ENCODE measurements around the gene ADAMTSL1. TPM values are rescaled to one million over a fixed set of nuclear protein-coding genes. Genes with fewer than 3 reads are reported as not detected.

Gene ADAMTSL1
- total and polyA plus RNA-seq, 8 donors: 1.1 to 98.8 (median 8.4) TPM

GRCh38 chr9:18499980-18500379, 26.0 kb downstream of the ADAMTSL1 start:
- no peak overlapping the region for H3K27ac ChIP-seq
- 13 to 35% (median 26%) methylated on average over 1 of the region's 1 CpG for WGBS, 5 donors
- H3K27me3 ChIP-seq: no peaks in the 10 kb centered on the region
- TF ChIP-seq EP300 (IDR thresholded peaks at IDR 0.05) (no peak), POLR2AphosphoS5 (IDR thresholded peaks at IDR 0.05) (no peak), POLR2A (IDR thresholded peaks at IDR 0.05) (no peak), CTCF (IDR thresholded peaks at IDR 0.05) (no peak)
- no peaks in the 10 kb centered on the region for H3K9me3 ChIP-seq
- no peaks in the 10 kb centered on the region for H3K36me3 ChIP-seq
- no peak for DNase-seq
- H3K4me1 ChIP-seq: peaks cover 0 to 13% (median 0%) of the 10 kb centered on the region in 4 donors
- intact Hi-C loops (cut with DNase I; ENCODE audit: low total_unique reads): no loop called here
- no peak overlapping the region for H3K4me3 ChIP-seq

GRCh38 chr9:18500451-18500850, 26.5 kb downstream of the ADAMTSL1 start:
- Histone ChIP-seq H3K9me3 (no peaks in the 10 kb centered on the region), H3K4me3 (no peak overlapping the region), H3K4me1 (peaks cover 0 to 13% (median 0%) of the 10 kb centered on the region in 4 donors), H3K27me3 (no peaks in the 10 kb centered on the region), H3K27ac (no peak overlapping the region), H3K36me3 (no peaks in the 10 kb centered on the region)
- no peak for TF ChIP-seq EP300 (IDR thresholded peaks at IDR 0.05)
- TF ChIP-seq CTCF (IDR thresholded peaks at IDR 0.05): no peak
- no peak for TF ChIP-seq POLR2A (IDR thresholded peaks at IDR 0.05)
- TF ChIP-seq POLR2AphosphoS5 (IDR thresholded peaks at IDR 0.05): no peak
- 87 to 100% (median 98%) methylated on average over 1 of the region's 1 CpG for WGBS, 5 donors
- DNase-seq: no peak
- intact Hi-C loops (cut with DNase I; ENCODE audit: low total_unique reads): no loop called here

GRCh38 chr9:18501949-18502348, 28.0 kb downstream of the ADAMTSL1 start:
- TF ChIP-seq POLR2A (IDR thresholded peaks at IDR 0.05) (no peak), EP300 (IDR thresholded peaks at IDR 0.05) (no peak), CTCF (IDR thresholded peaks at IDR 0.05) (no peak), POLR2AphosphoS5 (IDR thresholded peaks at IDR 0.05) (no peak)
- DNase-seq: no peak
- intact Hi-C loops (cut with DNase I; ENCODE audit: low total_unique reads): no loop called here
- no peak overlapping the region for H3K27ac ChIP-seq
- H3K36me3 ChIP-seq: no peaks in the 10 kb centered on the region
- no peaks in the 10 kb centered on the region for H3K9me3 ChIP-seq
- H3K27me3 ChIP-seq: no peaks in the 10 kb centered on the region
- no peak overlapping the region for H3K4me3 ChIP-seq
- peaks cover 0 to 13% (median 0%) of the 10 kb centered on the region in 4 donors for H3K4me1 ChIP-seq
- 49 to 64% (median 58%) methylated on average over 5 of the region's 5 CpGs for WGBS, 5 donors

- TF ChIP-seq CTCF (IDR thresholded peaks at IDR 0.05): no peak
- intact Hi-C loops (cut with DNase I; ENCODE audit: low total_unique reads): no loop called here
- H3K9me3 ChIP-seq: no peaks in the 10 kb centered on the region
These were observed 28.6 kb downstream of the ADAMTSL1 start for GRCh38 chr9:18502546-18502945.

More at GRCh38 chr9:18502546-18502945, 28.6 kb downstream of the ADAMTSL1 start:
- Histone ChIP-seq H3K4me1 (peaks cover 0 to 10% (median 0%) of the 10 kb centered on the region in 4 donors), H3K4me3 (no peak overlapping the region), H3K36me3 (no peaks in the 10 kb centered on the region), H3K27me3 (no peaks in the 10 kb centered on the region), H3K27ac (no peak overlapping the region)
- WGBS, 5 donors: 71 to 85% (median 80%) methylated on average over 3 of the region's 3 CpGs
- no peak for DNase-seq

Data from stomach (tissue), 9 donors.